Colonic mucosa (tissue), 4 donors: ENCODE results near the gene LRRFIP1. TPM values are rescaled to one million over a fixed set of nuclear protein-coding genes. Genes with fewer than 3 reads are reported as not detected.

Source experiments
- DNase-seq: peaks from one replicate; pipeline ENCODE4 v3.0.0-alpha.2; 2020
- H3K27ac ChIP-seq: fragments of 200-600 bp; one replicate; pipeline ENCODE4 v1.8.0; 2021
- H3K27me3 ChIP-seq: fragments of 200-600 bp; one replicate; pipeline ENCODE4 v1.8.0; 2021
- H3K36me3 ChIP-seq: fragments of 200-600 bp; one replicate; pipeline ENCODE4 v1.8.0; 2021
- H3K4me1 ChIP-seq: fragments of 200-600 bp; one replicate; pipeline ENCODE4 v1.8.0; 2021; ENCODE audit warnings: mild to moderate bottlenecking
- H3K4me3 ChIP-seq: fragments of 200-600 bp; one replicate; pipeline ENCODE4 v1.8.0; 2021
- H3K9ac ChIP-seq, 2 donors: one replicate each; pipeline ENCODE4 v1.7.0; 2013; ENCODE audit warnings: control low read depth in 2 of 2, low read depth in 2 of 2, low read length in 2 of 2
- H3K9me3 ChIP-seq: fragments of 200-600 bp; one replicate; pipeline ENCODE4 v1.8.0; 2021
- intact Hi-C: fragments of 100-400 bp; cut with DNase I; formaldehyde crosslinking; loops from one replicate; pipeline ENCODE4 v1.14.1; 2022
- total RNA-seq, 2 donors: library from RNA; stranded (reverse); fragmentation: NEBNext Ultra II Directional in 1 of 2; extraction: Animal tissue kit (Norgen Biotek cat#: 25700) in 1 of 2; gene quantifications; one replicate each; pipeline ENCODE4 v1.2.1, GENCODE V29; 2021
- TF ChIP-seq, protein P1 (sequence below): fragments of 200-600 bp; IDR thresholded peaks from one replicate; pipeline ENCODE4 v1.8.0; 2022; ENCODE audit warnings: antibody characterized with exemption, mild to moderate bottlenecking
- donor health status: healthy.
- donor health status: DM: no; HTN: no; CAD: no.
- donor health status: DM: no; HTN: no; CAD: no.

Gene LRRFIP1
- total RNA-seq, 2 donors from 2014 or later: 114 to 133 TPM

DNA sequence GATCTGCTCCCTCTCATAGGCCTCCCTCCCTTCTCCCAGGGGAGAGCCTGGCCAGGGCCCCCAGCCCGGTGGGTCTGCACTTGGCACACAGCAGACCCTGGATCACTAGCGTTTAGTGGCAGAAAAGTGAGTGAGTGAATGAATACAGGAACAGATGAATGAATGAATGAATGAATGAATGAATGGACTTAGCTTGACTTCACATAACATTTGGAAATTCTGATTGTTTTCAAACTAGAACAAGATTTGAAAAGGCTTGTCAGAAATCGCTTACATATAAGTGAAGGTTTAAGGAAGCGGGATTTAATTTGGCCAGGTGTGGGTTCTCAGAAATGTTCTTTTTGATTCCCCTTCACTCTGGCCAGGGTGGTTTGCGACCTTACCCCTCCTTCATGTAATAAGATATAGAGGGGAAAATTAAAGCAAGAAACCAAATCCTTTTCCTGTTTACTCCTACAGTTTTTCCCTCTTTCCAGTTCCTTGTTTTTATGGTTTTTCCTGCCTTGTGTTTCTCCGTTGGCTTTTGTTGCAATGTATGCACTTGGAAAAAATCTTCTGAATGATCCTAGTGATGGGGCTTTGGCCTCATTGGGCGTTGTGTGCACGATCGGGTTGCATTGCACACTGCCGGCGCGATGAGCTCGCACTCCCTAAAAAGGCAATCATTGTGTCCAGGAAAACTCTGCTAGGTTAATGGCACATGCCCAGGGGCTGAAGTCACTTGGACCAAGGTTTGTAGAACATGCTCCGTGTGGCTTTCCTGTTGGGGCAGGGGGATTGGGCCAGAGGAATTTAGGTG lies 16.4 kb downstream of the LRRFIP1 start:
- H3K9me3 ChIP-seq: no peaks in the 10 kb centered on the region
- TF ChIP-seq, protein P1, sequence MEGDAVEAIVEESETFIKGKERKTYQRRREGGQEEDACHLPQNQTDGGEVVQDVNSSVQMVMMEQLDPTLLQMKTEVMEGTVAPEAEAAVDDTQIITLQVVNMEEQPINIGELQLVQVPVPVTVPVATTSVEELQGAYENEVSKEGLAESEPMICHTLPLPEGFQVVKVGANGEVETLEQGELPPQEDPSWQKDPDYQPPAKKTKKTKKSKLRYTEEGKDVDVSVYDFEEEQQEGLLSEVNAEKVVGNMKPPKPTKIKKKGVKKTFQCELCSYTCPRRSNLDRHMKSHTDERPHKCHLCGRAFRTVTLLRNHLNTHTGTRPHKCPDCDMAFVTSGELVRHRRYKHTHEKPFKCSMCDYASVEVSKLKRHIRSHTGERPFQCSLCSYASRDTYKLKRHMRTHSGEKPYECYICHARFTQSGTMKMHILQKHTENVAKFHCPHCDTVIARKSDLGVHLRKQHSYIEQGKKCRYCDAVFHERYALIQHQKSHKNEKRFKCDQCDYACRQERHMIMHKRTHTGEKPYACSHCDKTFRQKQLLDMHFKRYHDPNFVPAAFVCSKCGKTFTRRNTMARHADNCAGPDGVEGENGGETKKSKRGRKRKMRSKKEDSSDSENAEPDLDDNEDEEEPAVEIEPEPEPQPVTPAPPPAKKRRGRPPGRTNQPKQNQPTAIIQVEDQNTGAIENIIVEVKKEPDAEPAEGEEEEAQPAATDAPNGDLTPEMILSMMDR: no peak
- H3K27me3 ChIP-seq: no peaks in the 10 kb centered on the region
- no peak overlapping the region for H3K4me3 ChIP-seq
- intact Hi-C loops: no loop called here
- H3K4me1 ChIP-seq: no peaks in the 10 kb centered on the region
- H3K9ac ChIP-seq: no peak overlapping the region
- DNase-seq: no peak
- no peak overlapping the region for H3K27ac ChIP-seq
- no peaks in the 10 kb centered on the region for H3K36me3 ChIP-seq

DNA sequence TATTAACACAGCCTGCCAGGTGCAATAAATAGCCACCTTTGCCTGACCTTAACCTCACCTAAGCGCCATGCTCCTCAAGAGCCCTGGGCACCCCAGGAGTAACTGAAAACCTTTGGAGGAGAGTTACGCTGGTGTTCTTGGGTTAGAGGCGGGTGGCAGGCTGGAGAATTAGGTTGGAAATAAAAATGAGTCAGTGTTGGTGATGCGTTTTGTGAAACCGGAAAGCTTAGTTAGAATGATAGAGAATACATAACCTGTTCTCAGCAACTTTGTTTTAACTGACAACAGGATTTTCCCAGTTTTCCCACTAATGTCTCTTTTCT lies 17.0 kb downstream of the LRRFIP1 start:
- Histone ChIP-seq H3K4me1 (no peaks in the 10 kb centered on the region), H3K4me3 (no peak overlapping the region), H3K36me3 (no peaks in the 10 kb centered on the region), H3K9me3 (no peaks in the 10 kb centered on the region), H3K27ac (no peak overlapping the region), H3K27me3 (no peaks in the 10 kb centered on the region), H3K9ac (no peak overlapping the region)
- DNase-seq: no peak
- intact Hi-C loops: no loop called here
- TF ChIP-seq, protein P1: no peak

DNA sequence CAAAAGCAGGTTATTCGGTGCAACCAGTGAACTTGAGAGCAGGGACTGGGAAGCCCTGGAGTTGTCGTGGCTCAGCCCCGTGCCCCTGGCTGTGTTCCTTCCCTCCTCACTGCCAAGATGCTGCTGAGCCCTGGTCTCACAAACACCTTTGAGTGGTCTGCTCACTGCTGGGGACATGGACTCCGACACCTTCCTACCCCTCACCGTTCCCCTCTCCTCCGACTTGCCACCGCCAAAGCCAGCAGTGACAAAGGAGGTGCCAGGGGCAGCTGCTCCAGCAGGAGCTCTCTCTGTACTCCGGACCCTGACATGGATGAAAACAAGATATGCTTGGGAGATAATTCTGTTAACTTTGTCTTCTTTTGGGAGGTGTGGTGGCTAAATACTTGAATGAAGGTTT lies 17.9 kb downstream of the LRRFIP1 start:
- Histone ChIP-seq H3K27me3 (no peaks in the 10 kb centered on the region), H3K4me3 (no peak overlapping the region), H3K9ac (no peak overlapping the region), H3K36me3 (no peaks in the 10 kb centered on the region), H3K9me3 (no peaks in the 10 kb centered on the region), H3K27ac (no peak overlapping the region), H3K4me1 (no peaks in the 10 kb centered on the region)
- TF ChIP-seq, protein P1: no peak
- intact Hi-C loops: no loop called here
- DNase-seq: no peak

DNA sequence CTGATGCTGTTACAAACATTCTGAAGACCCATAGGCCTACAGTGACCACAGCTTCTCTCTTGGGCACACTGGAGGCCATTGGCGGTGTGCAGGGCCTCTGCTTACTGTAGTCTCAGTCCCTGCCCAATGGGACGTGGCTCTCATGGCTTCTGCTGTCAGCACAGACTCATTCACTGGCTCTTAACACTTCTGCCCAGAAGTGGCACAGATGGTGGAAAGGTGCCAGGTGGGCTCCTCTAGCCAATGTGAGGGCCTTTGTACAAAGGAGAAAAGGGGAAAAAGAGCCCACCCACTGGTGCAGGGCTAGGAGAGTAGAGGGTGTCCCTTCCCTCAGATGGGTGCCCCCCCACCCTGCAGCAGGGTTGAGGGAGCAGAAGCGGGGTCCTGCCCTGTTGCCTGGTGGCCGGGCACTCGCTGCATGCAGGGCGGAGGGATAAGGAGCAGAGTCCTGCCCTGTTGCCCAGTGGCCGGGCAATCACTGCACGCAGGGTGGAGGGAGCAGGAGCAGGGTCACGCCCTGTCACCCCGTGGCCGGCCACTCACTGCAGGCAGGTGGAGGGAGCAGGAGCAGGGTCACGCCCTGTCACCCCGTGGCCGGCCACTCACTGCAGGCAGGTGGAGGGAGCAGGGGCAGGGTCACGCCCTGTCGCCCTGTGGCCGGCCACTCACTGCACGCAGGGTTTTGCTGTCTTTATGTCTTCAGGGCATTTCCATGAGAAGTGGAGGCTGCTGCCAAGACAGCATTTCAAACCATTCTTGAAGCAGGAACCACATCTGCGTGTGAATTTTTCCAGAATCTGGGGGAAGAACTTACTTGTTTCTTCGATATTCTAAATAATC lies 20.0 kb downstream of the LRRFIP1 start:
- Histone ChIP-seq H3K27me3 (no peaks in the 10 kb centered on the region), H3K4me3 (no peak overlapping the region), H3K9me3 (no peaks in the 10 kb centered on the region), H3K27ac (no peak overlapping the region), H3K36me3 (no peaks in the 10 kb centered on the region), H3K4me1 (no peaks in the 10 kb centered on the region), H3K9ac (no peak overlapping the region)
- TF ChIP-seq, protein P1: no peak
- DNase-seq: no peak
- intact Hi-C loops: no loop called here

DNA sequence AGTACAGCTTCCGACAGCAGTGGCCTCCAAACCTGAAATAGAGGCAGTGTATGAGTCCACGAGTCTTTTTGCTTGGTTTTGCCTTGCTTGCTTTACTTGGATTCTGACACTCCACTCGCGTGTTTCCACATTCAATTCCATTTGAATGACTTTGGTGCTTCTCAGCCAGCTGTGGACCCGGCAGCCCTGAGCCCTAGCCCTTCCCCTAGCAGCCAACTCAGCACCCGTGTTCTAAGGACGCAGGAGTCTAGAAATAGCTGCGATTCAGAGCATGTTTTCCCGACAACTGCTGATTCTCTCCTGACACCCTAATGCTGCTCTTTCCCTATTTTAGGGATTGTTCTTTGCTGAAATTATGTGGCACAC lies 20.6 kb downstream of the LRRFIP1 start:
- DNase-seq: no peak
- Histone ChIP-seq H3K4me3 (no peak overlapping the region), H3K4me1 (no peaks in the 10 kb centered on the region), H3K9me3 (no peaks in the 10 kb centered on the region), H3K27ac (no peak overlapping the region), H3K9ac (no peak overlapping the region), H3K27me3 (no peaks in the 10 kb centered on the region), H3K36me3 (no peaks in the 10 kb centered on the region)
- TF ChIP-seq, protein P1: no peak
- intact Hi-C loops: no loop called here
